Measurements from ENCODE around the gene GINS3.

Gene GINS3

DNA sequence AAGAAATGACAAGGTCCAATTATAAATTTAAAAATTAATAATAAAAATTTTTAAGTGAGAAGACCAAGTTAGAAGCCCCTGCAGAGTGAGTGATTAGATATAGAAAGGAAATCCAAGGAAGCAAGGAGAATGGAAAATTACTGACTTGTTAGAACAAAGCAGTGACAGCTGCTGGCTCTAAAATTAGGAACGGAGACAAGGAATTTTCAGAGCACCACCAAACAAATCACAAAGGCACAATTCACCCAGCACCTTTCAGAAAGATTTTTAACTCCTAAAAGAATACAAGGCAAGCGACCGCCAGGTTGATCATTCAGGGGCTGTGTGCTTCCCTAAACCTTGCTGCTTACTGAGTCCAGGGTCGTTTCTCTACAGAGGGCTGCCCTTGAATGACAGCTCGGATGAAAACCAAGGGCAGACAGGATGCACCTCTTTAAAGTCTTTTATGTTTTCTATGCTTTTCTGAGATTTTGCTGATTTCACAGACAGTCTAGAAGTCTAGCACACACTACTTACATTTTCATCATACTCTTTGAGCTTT lies 45.4 kb upstream of the GINS3 start:
- Histone ChIP-seq H3K4me2 (ENCODE audit: low read length) (no peak overlapping the region), H3K79me2 (ENCODE audit: low read length) (no peaks in the 10 kb centered on the region), H2AFZ (ENCODE audit: low read depth, low read length) (no peak overlapping the region), H3K4me1 (ENCODE audit: low read length) (peaks cover 10% of the 10 kb centered on the region), H4K20me1 (ENCODE audit: insufficient read depth, low read length) (no peaks in the 10 kb centered on the region), H3K27ac (ENCODE audit: low read length) (no peak overlapping the region), H3K4me3 (ENCODE audit: low read length) (no peak overlapping the region), H3K27me3 (ENCODE audit: low read depth, low read length) (peaks cover 25% of the 10 kb centered on the region), H3K9ac (ENCODE audit: low read length) (no peak overlapping the region), H3K9me3 (ENCODE audit: insufficient read depth, low read length) (no peaks in the 10 kb centered on the region), H3K36me3 (replicated peaks; ENCODE audit: low read depth, low read length) (no peaks in the 10 kb centered on the region)
- TF ChIP-seq EZH2phosphoT487 (IDR thresholded peaks at IDR 0.05; ENCODE audit: low read depth) = no peak
- TF ChIP-seq, protein P1, sequence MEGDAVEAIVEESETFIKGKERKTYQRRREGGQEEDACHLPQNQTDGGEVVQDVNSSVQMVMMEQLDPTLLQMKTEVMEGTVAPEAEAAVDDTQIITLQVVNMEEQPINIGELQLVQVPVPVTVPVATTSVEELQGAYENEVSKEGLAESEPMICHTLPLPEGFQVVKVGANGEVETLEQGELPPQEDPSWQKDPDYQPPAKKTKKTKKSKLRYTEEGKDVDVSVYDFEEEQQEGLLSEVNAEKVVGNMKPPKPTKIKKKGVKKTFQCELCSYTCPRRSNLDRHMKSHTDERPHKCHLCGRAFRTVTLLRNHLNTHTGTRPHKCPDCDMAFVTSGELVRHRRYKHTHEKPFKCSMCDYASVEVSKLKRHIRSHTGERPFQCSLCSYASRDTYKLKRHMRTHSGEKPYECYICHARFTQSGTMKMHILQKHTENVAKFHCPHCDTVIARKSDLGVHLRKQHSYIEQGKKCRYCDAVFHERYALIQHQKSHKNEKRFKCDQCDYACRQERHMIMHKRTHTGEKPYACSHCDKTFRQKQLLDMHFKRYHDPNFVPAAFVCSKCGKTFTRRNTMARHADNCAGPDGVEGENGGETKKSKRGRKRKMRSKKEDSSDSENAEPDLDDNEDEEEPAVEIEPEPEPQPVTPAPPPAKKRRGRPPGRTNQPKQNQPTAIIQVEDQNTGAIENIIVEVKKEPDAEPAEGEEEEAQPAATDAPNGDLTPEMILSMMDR (IDR thresholded peaks at IDR 0.05; ENCODE audit: low read depth, low read length) = no peak

DNA sequence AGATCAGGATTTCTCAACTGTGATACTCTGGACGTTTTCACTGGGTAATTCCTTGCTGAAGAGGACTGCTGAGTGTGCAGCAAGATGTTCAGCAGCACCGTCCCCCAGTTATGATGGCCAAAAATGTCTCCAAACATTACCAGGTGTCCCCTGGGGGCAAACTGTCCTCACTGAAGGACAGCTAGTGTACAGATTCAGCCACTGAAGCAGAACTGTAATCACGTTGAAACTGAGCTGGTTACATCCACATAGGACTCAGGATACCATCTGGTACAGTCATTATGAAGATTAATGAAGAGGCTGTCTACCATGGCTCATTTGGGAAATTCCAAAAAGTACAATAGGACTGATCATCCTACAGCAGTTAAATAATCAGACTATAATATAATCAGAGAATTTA lies 43.3 kb upstream of the GINS3 start:
- Histone ChIP-seq H3K27me3 (ENCODE audit: low read depth, low read length) (peaks cover 25% of the 10 kb centered on the region), H3K4me1 (ENCODE audit: low read length) (peaks cover 4% of the 10 kb centered on the region; the same call in 1 of the 2 replicates), H3K79me2 (ENCODE audit: low read length) (no peaks in the 10 kb centered on the region), H3K36me3 (replicated peaks; ENCODE audit: low read depth, low read length) (no peaks in the 10 kb centered on the region), H4K20me1 (ENCODE audit: insufficient read depth, low read length) (no peaks in the 10 kb centered on the region), H2AFZ (ENCODE audit: low read depth, low read length) (no peak overlapping the region), H3K4me3 (ENCODE audit: low read length) (no peak overlapping the region), H3K9me3 (ENCODE audit: insufficient read depth, low read length) (no peaks in the 10 kb centered on the region), H3K4me2 (ENCODE audit: low read length) (no peak overlapping the region), H3K9ac (ENCODE audit: low read length) (no peak overlapping the region), H3K27ac (ENCODE audit: low read length) (no peak overlapping the region)
- TF ChIP-seq EZH2phosphoT487 (IDR thresholded peaks at IDR 0.05; ENCODE audit: low read depth) = no peak
- TF ChIP-seq, protein P1 (IDR thresholded peaks at IDR 0.05; ENCODE audit: low read depth, low read length) = no peak

DNA sequence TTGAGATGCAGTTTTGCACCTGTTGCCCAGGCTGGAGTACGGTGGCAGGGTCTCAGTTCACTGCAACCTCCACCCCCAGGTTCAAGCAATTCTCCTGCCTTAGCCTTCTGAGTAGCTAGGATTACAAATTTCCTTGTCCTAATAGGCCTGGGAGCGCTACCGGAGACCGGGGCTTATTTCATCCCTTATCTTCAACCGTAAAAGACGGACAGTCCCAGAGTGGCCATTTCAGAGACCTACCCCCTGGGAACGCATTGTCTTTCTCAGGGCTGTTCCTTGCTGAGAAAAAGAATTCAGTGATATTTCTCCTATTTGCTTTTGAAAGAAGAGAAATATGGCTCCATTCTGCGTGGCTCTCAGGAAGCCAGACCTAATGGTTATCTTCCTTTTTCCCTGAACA lies 39.6 kb upstream of the GINS3 start:
- H3K9me3 ChIP-seq (ENCODE audit: insufficient read depth, low read length) = no peaks in the 10 kb centered on the region
- no peaks in the 10 kb centered on the region for H4K20me1 ChIP-seq (ENCODE audit: insufficient read depth, low read length)
- H2AFZ ChIP-seq (ENCODE audit: low read depth, low read length) = no peak overlapping the region
- peaks cover 32% of the 10 kb centered on the region for H3K27me3 ChIP-seq (ENCODE audit: low read depth, low read length)
- H3K4me1 ChIP-seq (ENCODE audit: low read length) = no peaks in the 10 kb centered on the region
- no peaks in the 10 kb centered on the region for H3K36me3 ChIP-seq (replicated peaks; ENCODE audit: low read depth, low read length)
- H3K27ac ChIP-seq (ENCODE audit: low read length) = no peak overlapping the region
- TF ChIP-seq EZH2phosphoT487 (IDR thresholded peaks at IDR 0.05; ENCODE audit: low read depth) = no peak
- TF ChIP-seq, protein P1 (IDR thresholded peaks at IDR 0.05; ENCODE audit: low read depth, low read length) = no peak
- no peak overlapping the region for H3K4me3 ChIP-seq (ENCODE audit: low read length)
- H3K9ac ChIP-seq (ENCODE audit: low read length) = no peak overlapping the region
- no peaks in the 10 kb centered on the region for H3K79me2 ChIP-seq (ENCODE audit: low read length)
- H3K4me2 ChIP-seq (ENCODE audit: low read length) = no peak overlapping the region

DNA sequence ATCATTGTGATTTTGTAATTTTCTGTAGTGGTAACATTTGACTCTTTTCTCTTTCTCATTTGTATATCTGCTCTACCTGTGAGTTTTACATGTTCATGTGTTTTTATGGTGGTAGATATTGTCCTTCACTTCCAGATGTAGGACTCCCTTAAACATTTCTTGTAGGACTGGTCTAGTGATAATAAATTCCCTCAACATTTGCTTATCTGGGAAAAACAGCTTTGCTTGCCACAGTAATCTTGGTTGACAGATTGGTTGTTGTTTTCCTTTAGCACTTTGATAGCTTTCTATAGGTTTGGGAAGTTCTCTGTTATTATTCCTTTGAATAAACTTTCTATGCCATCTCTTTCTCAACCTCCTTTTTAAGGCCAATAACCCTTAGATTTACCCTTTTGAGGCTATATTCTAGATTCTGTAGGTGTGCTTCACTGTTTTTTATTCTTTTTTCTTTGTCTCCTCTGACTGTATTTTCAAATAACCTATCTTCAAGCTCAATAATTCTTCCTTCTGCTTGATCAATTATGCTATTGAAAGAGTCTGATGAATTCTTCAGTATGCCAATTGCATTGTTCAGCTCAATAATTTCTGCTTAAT lies 32.1 kb upstream of the GINS3 start:
- TF ChIP-seq EZH2phosphoT487 (IDR thresholded peaks at IDR 0.05; ENCODE audit: low read depth) = no peak
- TF ChIP-seq, protein P1 (IDR thresholded peaks at IDR 0.05; ENCODE audit: low read depth, low read length) = no peak
- no peak overlapping the region for H2AFZ ChIP-seq (ENCODE audit: low read depth, low read length)
- H3K79me2 ChIP-seq (ENCODE audit: low read length) = no peaks in the 10 kb centered on the region
- no peak overlapping the region for H3K4me3 ChIP-seq (ENCODE audit: low read length)
- H3K9me3 ChIP-seq (ENCODE audit: insufficient read depth, low read length) = no peaks in the 10 kb centered on the region
- H3K4me1 ChIP-seq (ENCODE audit: low read length) = no peaks in the 10 kb centered on the region
- H3K27ac ChIP-seq (ENCODE audit: low read length) = no peak overlapping the region
- H3K9ac ChIP-seq (ENCODE audit: low read length) = no peak overlapping the region
- no peak overlapping the region for H3K4me2 ChIP-seq (ENCODE audit: low read length)
- no peaks in the 10 kb centered on the region for H4K20me1 ChIP-seq (ENCODE audit: insufficient read depth, low read length)
- no peaks in the 10 kb centered on the region for H3K36me3 ChIP-seq (replicated peaks; ENCODE audit: low read depth, low read length)
- peaks cover 7% of the 10 kb centered on the region; the same call in 1 of the 2 replicates for H3K27me3 ChIP-seq (ENCODE audit: low read depth, low read length)

Data from OCI-LY3 (cell line).